NCI-H2227 treated with DMSO at 0.1 percent for 48 hours (cell line): ENCODE results near the gene TECPR1.

Experiments used
- DNase-seq: peaks from one replicate; lab custom pipeline; 2025; lab: John Stamatoyannopoulos, UW

Gene TECPR1

DNA sequence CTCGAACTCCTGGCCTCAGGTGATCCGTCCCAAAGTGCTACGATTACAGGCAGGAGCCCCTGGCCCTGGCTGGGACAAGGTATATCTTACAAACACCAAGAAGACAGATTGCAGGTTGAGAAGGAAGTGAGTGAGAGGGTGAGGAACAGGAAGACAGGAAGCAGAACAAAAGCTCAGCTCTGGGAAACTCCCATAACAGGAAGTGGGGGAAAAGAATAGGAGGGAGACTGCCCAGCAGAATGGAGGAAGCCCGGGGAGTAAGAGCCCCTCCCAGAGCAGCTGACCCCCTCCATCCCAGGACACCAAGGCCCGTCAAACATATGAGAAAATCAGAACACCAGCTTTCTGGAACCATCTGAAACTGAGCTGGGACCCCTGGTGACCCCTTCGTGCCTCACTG lies 2.9 kb downstream of the TECPR1 start:
- DNase-seq, result no peak

DNA sequence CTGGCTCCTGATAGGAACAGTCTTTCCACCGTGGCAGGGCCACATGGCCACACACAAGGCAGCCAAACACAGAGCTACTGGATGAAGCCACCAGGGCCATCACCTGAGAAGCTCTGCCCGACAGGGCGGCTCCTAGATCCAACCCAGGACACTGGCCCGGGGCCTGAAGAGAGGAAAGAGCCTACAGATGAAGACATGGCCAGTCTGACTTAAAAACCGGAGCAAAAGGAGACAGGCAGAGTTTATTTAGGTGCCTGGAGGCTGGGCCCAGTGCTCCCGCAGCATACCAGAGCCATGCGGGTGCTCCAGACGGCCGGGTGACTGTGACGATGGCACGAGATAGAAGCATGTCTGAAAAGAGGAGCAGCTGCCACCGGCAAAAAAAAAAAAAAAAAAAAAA lies 3.9 kb downstream of the TECPR1 start:
- DNase-seq, result no peak

DNA sequence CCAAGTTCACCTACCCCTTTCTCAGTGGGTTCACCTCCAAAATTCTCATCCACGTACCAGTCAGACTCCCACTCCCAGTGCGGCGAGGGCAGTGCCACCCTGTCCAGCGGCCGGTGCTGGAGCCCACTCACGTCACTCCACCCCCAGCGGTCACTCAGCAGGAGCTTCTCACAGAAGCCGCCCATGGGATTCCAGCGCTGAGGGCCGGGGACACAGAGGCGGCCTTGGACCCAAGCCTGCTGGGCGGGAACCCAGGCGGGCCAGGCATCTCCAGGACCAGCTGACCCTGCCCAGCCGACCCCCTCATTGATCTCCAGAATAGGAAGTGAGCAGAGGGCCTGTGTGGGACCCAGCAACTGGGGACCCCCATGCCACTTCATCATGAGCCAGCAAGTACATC lies 7.2 kb downstream of the TECPR1 start:
- no peak for DNase-seq

DNA sequence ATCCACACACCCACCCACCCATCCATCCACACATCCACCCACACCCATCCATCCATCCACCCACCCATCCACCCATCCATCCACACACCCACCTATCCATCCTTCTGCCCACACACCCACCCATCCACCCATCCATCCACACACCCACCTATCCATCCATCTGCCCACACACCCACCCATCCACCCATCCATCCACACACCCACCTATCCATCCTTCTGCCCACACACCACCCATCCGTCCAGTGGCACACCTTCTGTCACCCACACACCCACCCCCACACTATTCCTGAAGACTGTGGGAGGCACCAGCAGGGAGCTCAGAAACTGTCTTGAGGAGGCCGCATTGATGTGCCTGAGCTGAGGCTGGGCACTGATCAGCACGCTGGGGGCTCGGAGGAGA lies 9.1 kb downstream of the TECPR1 start:
- DNase-seq, result no peak

DNA sequence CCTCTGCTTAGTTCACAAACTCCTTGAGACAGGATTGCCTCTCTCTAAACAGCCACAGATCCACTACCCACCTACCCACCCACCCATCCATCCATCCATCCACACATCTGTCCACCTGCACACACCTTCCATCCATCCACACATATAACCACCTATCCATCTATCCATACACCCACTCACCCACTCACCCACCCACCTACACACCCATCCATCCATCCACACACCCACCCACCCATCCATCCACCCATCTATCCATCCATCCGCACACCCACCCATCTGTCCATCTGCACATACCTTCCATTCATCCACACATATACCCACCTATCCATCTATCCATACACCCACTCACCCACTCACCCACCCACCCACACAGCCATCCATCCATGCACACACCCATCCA lies 9.7 kb downstream of the TECPR1 start:
- no peak for DNase-seq

DNA sequence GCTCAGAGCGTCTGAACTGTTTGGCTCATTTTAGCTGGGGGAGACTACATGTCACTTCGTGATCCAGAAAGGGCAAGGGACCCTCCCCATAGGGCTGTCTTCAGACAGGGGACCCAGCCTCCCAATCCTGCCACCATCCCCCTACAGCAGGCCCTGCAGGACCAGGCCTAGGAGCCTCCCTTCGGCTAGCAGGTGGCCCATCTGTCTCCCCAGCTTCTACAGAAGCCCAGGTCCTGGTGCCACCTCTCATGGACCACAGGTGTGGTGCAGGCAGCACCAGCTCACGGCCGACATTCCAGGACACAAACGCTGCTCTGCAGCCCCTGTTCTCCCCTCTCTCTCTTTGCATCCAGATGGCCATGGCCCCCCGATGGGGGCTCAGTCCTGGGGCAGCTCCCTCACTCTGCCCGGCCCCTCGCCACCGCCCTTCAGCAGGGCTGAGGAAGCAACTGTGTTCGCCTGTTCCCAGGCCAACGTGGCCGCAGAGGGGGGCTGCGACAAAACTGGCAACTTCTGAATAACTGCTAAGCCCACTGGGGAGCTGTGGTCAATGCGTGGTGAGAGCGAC lies 10.3 kb downstream of the TECPR1 start:
- DNase-seq, result no peak

DNA sequence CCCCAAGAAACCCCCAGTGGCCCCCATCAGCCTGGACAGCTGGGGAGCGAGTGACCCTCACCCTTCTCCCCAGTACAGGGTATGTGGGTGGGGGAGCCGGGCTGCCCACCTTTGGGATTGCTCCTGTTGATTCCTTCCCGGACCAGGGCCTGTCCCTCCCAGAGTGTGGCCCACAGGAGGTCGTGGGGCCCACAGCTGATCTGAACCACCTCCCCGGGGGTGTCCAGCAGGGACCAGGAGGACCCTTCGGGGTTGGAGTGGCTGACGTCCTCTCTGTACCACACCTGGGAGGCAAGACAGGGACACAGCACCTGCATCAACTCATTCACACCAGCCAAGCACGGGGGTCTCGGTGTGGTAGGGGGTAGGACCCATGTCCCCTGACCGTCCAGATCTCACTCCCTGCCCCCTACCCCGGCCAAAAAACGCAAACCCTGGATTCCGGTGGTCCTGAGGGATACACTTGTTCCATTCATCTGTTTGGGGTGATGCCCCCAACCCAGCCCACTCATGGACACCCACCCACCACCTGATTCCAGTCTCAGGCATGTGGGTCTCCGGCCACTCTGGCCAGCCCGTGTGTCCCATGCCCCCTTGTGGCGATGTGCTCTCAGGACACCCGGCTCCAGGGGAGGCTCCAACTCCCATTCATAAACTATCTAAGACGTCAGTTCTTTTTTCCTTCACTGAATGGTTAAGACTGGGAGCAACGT lies 10.9 kb downstream of the TECPR1 start:
- no peak for DNase-seq

DNA sequence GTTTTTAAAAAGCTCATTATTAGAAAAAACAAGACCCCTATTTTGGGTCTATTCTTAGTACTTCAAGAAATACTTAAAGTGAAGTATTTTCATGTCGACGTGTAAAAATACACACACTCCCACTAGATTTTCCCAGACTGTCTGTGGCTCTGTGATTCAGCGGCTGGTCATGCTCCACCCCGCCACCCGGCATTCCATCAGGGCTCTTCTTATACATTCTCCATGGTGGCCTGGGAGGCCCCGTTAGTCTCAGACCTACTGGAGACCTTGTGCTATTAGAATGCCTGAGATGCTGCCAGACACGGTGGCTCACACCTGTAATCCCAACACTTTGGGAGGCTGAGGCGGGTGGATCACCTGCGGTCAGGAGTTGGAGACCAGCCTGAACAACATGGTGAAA lies 13.1 kb downstream of the TECPR1 start:
- DNase-seq, result no peak

DNA sequence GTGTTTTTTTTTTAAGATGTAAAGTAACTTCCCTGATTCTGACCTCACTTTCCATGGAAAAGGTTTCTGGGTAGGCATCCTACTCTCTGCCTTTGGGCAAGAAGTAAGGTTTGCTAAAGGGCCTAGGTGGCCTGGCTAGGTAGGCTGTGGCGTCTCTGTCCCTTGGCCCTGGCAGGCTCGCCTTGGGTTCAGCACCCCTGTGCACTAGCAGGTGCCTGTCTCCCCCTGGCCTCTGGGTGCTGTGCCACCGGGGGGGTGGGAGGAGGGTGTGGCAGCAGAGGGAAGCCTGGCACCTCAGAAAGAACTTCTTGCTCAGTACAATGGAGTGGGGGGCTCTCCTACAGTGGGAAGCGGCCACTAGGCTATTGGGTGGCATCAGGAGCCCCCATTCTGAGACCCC lies 14.0 kb downstream of the TECPR1 start:
- DNase-seq, result no peak

DNA sequence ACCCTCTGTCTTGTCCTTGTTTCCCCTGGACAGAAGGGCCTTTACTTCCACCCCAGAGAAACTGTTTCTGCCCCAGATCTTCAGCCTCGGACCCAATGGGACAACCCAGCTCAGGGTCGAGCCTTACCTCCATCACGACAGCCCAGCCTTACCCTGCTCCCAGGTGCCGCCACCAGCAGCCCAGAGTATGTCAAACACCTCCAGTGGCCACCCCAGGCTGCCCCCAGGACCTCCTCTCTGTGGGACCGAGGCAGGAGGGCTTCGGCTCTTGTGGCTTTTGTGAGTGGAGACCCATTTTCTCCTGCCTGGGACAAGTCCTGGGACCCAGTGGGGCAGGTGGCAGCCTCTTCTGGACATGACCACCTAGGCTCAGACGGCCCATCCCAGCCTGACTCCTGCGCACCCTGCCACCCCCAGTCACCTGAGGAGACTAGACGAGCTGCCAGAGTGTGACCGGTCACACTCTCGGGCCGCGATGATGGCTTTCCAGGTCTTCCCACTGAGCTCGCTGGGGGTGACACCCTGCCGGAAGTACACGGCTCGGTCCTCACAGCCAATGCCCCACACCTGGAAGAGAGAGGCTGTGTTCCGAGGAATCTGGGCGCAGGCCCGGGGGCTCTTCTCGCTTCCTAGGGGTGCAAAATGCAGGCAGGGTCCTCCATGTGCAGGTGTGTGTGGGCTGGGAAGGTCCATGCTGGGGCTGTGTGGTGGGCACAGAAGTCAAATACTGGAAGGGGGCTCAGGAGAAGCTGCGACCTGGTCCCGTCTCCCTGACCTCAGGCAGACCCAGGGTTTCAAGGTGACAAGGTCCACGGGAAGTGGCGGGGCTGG lies 15.5 kb downstream of the TECPR1 start:
- DNase-seq, result no peak

DNA sequence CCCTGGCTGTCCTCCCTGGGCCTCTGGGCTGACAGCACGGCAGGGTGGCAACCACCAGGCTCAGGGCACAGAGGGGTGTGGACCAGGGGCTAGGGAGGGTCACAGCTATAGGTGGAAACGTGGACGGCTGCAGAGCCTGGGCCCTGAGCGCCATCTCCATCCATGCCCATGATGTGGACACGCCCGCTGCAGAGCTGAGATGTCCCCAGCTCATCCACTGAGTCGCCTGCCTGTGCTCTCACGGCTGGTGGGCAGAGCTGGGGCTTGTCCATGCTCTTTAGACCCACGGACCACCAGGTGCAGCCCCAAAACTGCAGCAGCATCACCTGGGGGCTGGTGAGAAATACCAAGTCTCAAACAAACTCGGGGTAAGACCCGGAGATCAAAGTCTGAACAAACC lies 16.1 kb downstream of the TECPR1 start:
- DNase-seq, result no peak

DNA sequence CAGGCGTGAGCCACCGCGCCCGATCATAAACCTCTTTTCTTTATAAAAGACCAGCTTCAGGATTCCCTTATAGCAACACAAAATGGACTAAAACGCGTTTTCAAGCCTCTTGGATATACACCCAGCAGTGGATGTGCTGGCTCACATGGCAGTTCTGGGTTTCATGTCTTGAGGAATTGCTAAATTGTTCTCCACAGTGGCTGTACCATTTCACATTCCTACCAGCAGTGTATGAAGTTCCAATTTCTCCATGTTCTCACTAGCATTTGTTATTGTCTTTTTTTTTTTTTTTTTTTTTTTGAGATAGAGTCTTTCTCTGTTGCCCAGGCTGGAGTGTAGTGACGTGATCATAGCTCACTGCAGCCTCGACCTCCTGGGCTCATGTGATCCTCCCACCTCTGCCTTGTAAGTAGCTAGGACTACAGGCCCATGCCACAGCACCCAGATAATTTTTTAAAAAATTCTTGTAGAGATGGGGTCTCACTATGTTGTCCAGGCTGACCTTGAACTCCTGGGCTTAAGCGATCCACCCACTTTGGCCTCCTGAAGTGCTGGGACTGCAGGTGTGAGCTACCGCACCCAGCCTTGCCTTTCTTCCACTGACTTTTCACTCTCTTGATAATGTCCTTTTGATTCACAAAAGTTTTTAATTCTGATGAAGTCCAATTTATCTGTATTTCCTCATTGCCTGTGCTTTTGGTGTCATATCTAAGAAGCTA lies 17.4 kb downstream of the TECPR1 start:
- DNase-seq, result no peak

DNA sequence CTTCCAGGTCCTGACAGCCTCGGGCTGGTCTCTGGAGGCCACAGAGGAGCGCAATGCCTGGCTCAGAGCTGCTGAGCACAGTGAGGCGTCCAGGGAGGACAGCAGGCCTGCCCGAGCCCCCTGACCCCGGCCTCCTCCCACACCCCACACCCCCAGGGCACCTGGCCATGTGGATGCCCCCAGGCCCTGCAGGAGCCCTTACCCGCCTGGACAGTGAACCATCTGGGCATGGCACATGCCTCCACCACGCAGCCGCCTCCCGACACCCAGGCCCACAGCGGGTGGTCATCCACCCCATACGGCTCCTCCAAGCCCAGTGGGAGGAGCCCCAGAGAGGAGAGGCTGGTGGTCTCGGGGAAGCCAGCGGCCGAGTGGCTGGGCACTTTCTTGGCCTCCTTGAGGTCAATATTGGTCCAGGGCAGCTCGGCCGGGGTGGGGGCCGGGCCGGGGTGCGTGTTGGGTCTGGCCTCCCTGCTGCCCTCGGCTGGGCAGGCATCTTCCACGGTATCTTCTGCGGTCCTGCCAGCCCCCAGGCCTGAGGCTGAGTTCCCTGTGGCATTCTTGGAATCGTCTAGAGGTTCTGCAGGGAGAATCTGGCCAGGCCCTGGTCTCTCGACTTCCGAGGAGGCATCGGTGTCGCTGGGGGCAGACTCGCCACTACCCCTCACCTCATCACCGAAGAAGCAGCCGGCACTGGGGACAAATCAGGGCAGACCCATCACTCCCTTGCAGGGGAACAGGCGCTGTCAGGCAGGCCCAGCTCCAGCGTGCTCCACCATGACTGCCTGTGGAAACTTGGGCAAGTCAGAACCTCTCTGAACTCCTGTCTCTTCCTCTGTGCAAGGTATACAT lies 18.6 kb downstream of the TECPR1 start:
- DNase-seq, result no peak

DNA sequence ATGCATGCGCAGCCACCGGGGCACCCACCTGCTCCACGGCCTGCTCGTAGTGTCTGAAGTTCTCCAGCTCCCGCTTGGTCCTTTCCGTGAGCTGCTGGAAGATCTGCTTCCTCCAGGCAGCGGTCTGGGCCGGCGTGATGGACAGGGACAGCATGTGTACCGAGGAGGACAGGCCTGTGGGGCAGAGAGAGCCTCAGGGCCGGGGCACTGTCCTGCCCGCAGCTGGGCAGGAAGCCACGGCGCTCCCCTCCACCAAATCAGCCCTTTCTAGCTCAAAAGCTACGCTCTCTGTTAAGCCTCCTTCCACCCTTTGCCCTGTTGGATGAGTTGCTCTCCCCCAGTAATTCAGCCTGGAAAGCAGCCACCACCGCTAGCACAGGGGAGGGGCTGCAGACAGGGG lies 19.2 kb downstream of the TECPR1 start:
- DNase-seq, result no peak

DNA sequence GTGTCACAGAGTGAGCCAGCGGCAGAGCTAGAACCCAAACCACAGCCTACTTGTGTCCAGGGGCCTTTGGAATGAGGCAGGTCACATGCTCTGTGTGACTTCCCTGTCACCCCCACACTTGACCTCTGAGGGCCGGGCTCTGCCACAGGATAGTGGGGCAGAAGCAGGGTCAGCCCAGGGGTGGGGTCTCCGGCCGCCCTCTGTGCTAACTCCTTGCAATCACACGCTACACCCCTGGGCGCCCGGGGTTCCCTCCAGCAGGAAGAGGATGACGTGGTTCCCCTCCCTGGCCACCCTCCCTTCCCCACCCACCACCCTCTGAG lies 19.8 kb downstream of the TECPR1 start:
- no peak for DNase-seq

DNA sequence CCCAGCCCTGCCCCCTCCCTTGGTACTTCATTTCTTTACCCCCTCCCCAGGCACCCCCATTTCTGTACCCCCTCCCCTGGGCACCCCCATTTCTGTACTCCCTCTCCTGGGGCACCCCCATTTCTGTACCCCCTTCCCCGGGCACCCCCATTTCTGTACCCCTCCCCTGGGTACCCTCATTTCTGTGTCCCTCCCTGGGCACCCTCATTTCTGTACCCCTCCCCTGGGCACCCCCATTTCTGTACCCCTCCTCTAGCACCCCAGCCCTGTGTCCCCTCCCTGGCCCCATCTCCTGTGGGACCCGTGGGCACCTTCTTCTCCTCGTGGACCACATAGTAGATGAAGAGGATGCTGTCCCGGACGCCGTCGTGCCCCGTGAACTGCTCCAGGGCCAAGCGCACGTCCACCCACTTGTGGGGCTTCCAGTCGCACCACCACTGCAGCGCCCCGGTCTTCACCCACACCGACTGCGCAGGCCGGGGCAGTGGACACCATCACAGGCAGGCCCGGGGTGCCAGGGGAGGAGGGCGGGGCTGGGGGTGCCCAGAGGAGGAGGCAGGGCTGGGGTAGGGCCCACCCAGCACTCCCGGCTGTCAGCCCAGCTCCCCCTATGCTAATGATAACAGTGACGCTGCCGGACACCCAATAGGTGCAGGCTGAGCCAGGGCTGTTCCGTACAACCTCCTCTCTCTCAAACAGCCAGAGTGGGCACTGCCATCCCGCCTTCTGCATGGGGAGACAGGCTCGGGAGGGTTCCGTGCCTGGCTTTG lies 20.4 kb downstream of the TECPR1 start:
- no peak for DNase-seq

DNA sequence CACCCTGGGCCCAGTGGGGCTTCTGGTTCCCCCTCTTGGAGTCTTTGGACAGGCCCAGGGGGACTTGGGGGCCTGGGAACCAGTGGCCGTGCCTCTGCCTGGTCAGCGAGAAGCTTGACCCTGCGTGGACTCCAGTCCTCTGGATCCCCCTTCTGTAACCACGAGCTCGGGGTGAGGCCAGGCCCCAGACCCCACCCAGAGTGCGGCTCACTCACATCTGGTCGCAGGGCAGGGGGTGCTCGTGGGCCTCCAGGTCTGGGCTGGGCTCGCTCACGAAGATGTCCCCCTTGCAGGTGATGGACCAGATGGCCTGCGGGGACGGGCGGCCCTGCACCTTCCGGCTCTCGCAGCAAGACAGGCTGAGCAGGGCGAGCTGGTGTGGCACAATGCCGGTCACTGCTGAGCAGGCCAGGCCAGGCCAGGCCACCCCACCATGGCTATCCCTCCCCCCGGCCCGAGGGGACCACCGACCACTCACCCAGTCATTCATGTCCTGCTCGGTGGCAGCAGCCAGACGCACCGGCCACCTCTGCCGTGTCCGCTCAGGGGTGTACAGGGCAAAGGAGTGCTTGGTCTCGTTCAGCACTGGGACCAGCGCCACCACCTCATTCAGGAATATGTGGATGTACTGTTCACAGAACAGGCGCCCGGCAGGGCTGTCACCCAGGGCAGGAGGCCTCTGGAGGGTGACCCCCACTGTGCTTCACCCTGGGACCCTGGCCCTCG lies 21.1 kb downstream of the TECPR1 start:
- no peak for DNase-seq

DNA sequence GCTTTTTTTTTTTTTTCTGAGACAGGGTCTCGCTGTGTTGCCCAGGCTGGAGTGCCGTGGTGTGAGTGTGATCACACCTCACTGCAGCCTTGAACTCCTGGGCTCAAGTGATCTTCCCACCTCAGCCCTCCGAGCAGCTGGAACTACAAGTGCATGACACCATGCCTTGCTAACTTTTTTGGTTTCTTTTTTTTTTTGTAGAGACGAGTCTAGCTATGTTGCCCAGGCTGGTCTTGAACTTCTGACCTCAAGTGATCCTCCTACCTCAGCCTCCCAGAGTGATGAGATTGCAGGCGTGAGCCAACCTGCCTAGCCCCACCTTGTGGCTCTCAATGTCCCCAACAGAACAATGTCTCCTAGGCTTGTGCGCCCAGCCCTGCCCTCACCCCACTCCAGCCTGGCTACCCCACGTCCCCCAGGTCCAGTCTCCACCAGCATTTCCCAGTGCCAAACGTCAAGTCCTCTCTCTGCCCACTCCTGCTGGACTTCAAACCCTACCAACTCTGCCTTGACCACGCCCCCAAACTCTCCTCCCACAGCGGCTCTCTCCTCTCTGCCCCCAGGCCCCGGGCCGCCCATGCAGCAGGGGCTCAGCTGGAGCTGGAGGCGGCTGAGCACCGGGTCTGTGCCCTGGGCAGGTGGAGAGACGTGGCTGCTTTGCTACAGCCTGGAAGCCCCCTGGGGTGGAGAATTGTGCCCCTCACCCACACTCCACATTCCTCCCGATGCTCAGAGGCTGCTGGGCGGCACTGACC lies 21.9 kb downstream of the TECPR1 start:
- DNase-seq, result no peak

DNA sequence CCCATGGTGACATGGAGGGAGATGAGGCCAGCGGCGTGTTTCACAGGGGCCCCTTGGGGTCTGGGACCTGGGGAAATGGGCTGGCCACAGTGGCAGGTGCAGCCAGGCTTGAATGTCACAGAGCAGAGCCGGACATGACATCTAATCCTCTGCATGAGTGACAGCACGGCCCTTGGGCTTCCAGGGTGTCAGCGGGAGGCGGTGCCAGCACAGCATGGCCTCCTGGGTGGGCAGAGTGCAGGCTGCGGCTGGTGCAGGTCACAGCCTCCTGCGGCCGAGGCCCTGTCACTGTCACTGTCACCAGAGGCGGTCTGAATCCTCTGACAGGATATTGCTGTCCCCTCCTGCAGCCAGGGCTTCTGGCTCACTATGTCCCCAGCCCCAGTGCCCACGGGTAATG lies 22.6 kb downstream of the TECPR1 start:
- DNase-seq, result no peak

DNA sequence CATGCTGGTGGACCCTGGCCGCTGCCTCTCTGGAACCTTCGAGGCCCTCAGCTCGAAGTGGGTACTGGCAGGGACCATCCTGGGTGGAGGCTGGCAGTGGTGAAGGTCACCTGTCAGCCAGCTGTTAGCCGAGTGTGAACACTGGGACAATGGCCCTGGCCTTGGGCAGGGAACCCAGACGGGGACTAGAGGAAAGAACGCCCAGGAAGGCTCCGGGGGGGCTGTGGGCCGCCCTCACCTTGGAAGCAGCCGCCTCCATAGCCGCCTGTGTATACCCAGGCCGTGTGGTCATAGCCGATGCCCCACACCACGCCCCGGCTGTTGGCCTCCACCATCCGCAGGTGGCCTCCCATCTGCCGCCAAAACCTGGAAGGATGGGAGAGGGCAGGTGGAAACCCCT lies 23.2 kb downstream of the TECPR1 start:
- DNase-seq, result no peak
